GM20000 (cell line): ENCODE measurements around the gene ZNF117.

Experiments
- DNase-seq: peaks from one replicate; pipeline ENCODE4 v3.0.0; 2012; ENCODE audit warnings: low spot score
- CTCF ChIP-seq: IDR thresholded peaks from 2 replicates; pipeline ENCODE4 v1.5.1; 2012; ENCODE audit warnings: mild to moderate bottlenecking, control low read depth; ENCODE audit errors: extremely low read depth, missing control alignments

Gene ZNF117

GRCh38 chr7:64996305-64996704 lies 5.5 kb upstream of the ZNF117 start:
- no peak for TF ChIP-seq CTCF
- no peak for DNase-seq

GRCh38 chr7:64993901-64994300 lies 3.1 kb upstream of the ZNF117 start:
- no peak for DNase-seq
- no peak for TF ChIP-seq CTCF

- no peak for TF ChIP-seq CTCF
- DNase-seq, result no peak
These were observed 2.1 kb upstream of the ZNF117 start for GRCh38 chr7:64992971-64993370.

GRCh38 chr7:64990216-64990615 lies 620 bp downstream of the ZNF117 start:
- no peak for DNase-seq
- TF ChIP-seq CTCF, result no peak

GRCh38 chr7:64978497-64979203 lies 12.2 kb downstream of the ZNF117 start:
- no peak for DNase-seq
- TF ChIP-seq CTCF, result no peak

- TF ChIP-seq CTCF, result no peak
- DNase-seq, result no peak
These were observed 25.2 kb downstream of the ZNF117 start for GRCh38 chr7:64965594-64965993.

GRCh38 chr7:64959072-64959747 lies 31.6 kb downstream of the ZNF117 start:
- DNase-seq, result no peak
- TF ChIP-seq CTCF, result no peak
